ENCODE measurements around the gene NCAPG. TPM values are rescaled to one million over a fixed set of nuclear protein-coding genes. Genes with fewer than 3 reads are reported as not detected.

The NCAPG gene
- total RNA-seq, 2 donors from 2014 or later = 0.20 to 0.44 TPM

- TF ChIP-seq CTCF (IDR thresholded peaks at IDR 0.05) = no peak
- Histone ChIP-seq H3K27ac (no peak overlapping the region), H3K27me3 (no peaks in the 10 kb centered on the region), H3K36me3 (no peaks in the 10 kb centered on the region), H3K9me3 (no peaks in the 10 kb centered on the region), H3K4me3 (no peak overlapping the region), H3K4me1 (no peaks in the 10 kb centered on the region)
- no peak for DNase-seq (ENCODE audit: low spot score)
These were observed 58.5 kb downstream of the NCAPG start for GRCh38 chr4:17869327-17869726.

GRCh38 chr4:17875402-17876070 lies 64.8 kb downstream of the NCAPG start:
- Histone ChIP-seq H3K36me3 (no peaks in the 10 kb centered on the region), H3K4me1 (no peaks in the 10 kb centered on the region), H3K27ac (no peak overlapping the region), H3K27me3 (no peaks in the 10 kb centered on the region), H3K4me3 (no peak overlapping the region), H3K9me3 (no peaks in the 10 kb centered on the region)
- DNase-seq (ENCODE audit: low spot score) = no peak
- no peak for TF ChIP-seq CTCF (IDR thresholded peaks at IDR 0.05)

GRCh38 chr4:17876943-17877342 lies 66.2 kb downstream of the NCAPG start:
- H3K27ac ChIP-seq = no peak overlapping the region
- no peaks in the 10 kb centered on the region for H3K36me3 ChIP-seq
- no peaks in the 10 kb centered on the region for H3K4me1 ChIP-seq
- H3K4me3 ChIP-seq = no peak overlapping the region
- no peaks in the 10 kb centered on the region for H3K9me3 ChIP-seq
- DNase-seq (ENCODE audit: low spot score) = no peak
- TF ChIP-seq CTCF (IDR thresholded peaks at IDR 0.05) = no peak
- no peaks in the 10 kb centered on the region for H3K27me3 ChIP-seq

GRCh38 chr4:17877661-17878060 lies 66.9 kb downstream of the NCAPG start:
- H3K27ac ChIP-seq = no peak overlapping the region
- no peak for TF ChIP-seq CTCF (IDR thresholded peaks at IDR 0.05)
- H3K4me1 ChIP-seq = no peaks in the 10 kb centered on the region
- H3K9me3 ChIP-seq = no peaks in the 10 kb centered on the region
- no peaks in the 10 kb centered on the region for H3K36me3 ChIP-seq
- no peaks in the 10 kb centered on the region for H3K27me3 ChIP-seq
- DNase-seq (ENCODE audit: low spot score) = no peak
- no peak overlapping the region for H3K4me3 ChIP-seq

GRCh38 chr4:17884063-17884462 lies 73.3 kb downstream of the NCAPG start:
- TF ChIP-seq CTCF (IDR thresholded peaks at IDR 0.05) = no peak
- H3K4me1 ChIP-seq = no peaks in the 10 kb centered on the region
- H3K27ac ChIP-seq = no peak overlapping the region
- no peaks in the 10 kb centered on the region for H3K27me3 ChIP-seq
- no peak overlapping the region for H3K4me3 ChIP-seq
- no peaks in the 10 kb centered on the region for H3K9me3 ChIP-seq
- no peak for DNase-seq (ENCODE audit: low spot score)
- no peaks in the 10 kb centered on the region for H3K36me3 ChIP-seq

- no peak for DNase-seq (ENCODE audit: low spot score)
- no peak for TF ChIP-seq CTCF (IDR thresholded peaks at IDR 0.05)
- no peaks in the 10 kb centered on the region for H3K27me3 ChIP-seq
- no peaks in the 10 kb centered on the region for H3K9me3 ChIP-seq
- H3K4me1 ChIP-seq = no peaks in the 10 kb centered on the region
- H3K4me3 ChIP-seq = no peak overlapping the region
- no peaks in the 10 kb centered on the region for H3K36me3 ChIP-seq
- no peak overlapping the region for H3K27ac ChIP-seq
These were observed 73.7 kb downstream of the NCAPG start for GRCh38 chr4:17884511-17884910.

Data from right atrium auricular region (tissue), 2 donors.